Measurements from ENCODE around the gene LRP3. TPM values are rescaled to one million over a fixed set of nuclear protein-coding genes. Genes with fewer than 3 reads are reported as not detected.

LRP3 gene
- total RNA-seq, 2 donors from 2014 or later = 16.3 to 22.2 TPM

DNA sequence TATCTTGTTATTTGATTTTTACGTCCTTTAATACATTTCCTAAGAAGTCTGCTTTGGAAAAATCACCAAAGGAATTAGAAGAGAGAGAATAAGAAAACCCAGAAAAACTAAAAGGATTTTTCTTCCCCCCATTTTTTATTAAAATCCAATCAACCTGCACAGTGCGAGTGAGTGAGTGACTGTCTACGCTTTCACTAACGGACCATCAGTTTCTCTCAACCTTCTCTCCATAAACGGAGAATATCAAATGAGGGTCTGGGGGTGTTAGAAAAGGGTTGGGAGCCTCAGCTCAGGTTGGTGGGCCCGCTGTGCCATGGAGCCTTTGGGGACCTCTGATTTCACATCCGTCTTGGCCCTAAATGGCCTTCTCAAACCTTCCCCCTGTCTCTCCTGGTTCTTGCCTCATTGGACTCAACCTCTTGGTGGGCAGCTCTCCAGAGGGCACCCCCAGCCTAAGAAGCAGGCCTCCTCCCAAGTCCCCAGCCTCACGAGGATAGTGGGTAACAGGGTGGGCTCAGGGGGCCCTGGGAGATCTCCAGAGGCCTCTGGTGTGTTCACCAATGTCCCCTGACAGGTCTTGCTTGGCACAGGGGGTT, 763 bp upstream of the LRP3 start:
- H3K36me3 ChIP-seq = no peaks in the 10 kb centered on the region
- no peaks in the 10 kb centered on the region for H3K9me3 ChIP-seq
- peaks cover 0 to 12% of the 10 kb centered on the region in 2 donors for H3K4me1 ChIP-seq
- H3K27ac ChIP-seq = no peak overlapping the region
- TF ChIP-seq, protein P1, sequence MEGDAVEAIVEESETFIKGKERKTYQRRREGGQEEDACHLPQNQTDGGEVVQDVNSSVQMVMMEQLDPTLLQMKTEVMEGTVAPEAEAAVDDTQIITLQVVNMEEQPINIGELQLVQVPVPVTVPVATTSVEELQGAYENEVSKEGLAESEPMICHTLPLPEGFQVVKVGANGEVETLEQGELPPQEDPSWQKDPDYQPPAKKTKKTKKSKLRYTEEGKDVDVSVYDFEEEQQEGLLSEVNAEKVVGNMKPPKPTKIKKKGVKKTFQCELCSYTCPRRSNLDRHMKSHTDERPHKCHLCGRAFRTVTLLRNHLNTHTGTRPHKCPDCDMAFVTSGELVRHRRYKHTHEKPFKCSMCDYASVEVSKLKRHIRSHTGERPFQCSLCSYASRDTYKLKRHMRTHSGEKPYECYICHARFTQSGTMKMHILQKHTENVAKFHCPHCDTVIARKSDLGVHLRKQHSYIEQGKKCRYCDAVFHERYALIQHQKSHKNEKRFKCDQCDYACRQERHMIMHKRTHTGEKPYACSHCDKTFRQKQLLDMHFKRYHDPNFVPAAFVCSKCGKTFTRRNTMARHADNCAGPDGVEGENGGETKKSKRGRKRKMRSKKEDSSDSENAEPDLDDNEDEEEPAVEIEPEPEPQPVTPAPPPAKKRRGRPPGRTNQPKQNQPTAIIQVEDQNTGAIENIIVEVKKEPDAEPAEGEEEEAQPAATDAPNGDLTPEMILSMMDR (IDR thresholded peaks at IDR 0.05) = no peak
- H3K4me3 ChIP-seq = peak overlapping the region in 1 of 2 donors; percentile 36
- H3K27me3 ChIP-seq = no peaks in the 10 kb centered on the region
- DNase-seq (ENCODE audit: low spot score) = no peak

DNA sequence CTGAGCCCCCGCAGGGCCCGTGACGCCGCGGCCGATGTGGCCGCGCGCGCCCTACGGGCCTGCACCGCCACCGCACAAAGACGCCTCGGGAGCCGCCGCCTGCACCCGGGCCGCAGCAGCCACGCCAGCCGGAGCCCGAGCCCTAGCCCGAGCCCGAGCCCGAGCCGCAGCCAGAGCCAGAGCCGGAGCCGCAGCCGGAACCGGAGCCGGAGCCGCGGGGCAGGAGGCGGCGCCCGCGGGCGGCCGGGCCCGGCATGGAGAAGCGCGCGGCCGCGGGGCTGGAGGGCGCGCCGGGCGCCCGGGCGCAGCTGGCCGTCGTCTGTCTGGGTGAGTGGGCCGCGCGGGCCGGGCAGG, 379 bp downstream of the LRP3 start:
- Histone ChIP-seq H3K4me1 (peaks cover 0 to 12% of the 10 kb centered on the region in 2 donors), H3K27me3 (no peaks in the 10 kb centered on the region), H3K9me3 (no peaks in the 10 kb centered on the region), H3K27ac (peak overlapping the region; percentile 41 to 42), H3K4me3 (peak overlapping the region; percentile 53 to 66), H3K36me3 (no peaks in the 10 kb centered on the region)
- TF ChIP-seq, protein P1 (IDR thresholded peaks at IDR 0.05) = no peak
- no peak for DNase-seq (ENCODE audit: low spot score)

DNA sequence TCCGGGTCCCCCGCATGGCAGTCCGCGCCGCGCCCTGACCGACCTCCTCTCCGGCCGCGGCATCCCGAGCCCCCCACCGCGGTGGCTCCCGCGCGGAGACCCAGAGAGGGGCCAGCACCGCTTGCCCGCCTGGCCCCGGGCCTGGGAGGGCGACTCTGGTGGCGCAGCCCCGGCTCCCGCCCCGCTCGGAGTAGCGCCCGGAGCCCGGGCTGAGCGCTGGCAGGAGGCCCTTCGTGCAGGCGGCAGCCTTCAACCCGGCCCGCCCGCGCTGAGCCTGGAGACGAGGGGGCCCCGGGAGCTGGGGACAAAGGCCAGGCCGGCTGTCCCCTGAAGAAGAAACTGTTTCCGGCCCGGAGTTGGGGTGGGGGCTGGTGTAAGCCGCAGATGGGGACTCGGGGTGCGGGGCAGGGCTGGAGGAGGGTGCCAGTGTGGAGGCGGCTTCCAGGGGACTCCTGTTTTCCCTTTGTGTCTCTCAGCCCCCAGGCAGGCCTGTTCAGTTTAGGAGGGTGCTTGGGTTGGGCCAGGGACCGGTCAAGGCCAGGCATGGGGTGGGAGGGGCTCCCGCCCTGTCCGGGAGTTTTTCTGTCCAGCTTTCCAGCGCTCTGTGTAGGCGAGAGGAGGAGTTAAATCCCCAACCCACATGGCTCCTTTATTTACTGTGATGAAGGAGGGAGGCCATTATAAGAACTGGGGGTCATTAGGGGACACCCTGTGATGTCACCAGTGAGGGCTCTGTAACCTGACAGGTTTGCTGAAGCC, 935 bp downstream of the LRP3 start:
- Histone ChIP-seq H3K27ac (peak overlapping the region; percentile 41 to 42), H3K4me1 (peaks cover 0 to 12% of the 10 kb centered on the region in 2 donors), H3K9me3 (no peaks in the 10 kb centered on the region), H3K27me3 (no peaks in the 10 kb centered on the region), H3K4me3 (peak overlapping the region; percentile 53 to 66), H3K36me3 (no peaks in the 10 kb centered on the region)
- TF ChIP-seq, protein P1 (IDR thresholded peaks at IDR 0.05) = no peak
- no peak for DNase-seq (ENCODE audit: low spot score)

DNA sequence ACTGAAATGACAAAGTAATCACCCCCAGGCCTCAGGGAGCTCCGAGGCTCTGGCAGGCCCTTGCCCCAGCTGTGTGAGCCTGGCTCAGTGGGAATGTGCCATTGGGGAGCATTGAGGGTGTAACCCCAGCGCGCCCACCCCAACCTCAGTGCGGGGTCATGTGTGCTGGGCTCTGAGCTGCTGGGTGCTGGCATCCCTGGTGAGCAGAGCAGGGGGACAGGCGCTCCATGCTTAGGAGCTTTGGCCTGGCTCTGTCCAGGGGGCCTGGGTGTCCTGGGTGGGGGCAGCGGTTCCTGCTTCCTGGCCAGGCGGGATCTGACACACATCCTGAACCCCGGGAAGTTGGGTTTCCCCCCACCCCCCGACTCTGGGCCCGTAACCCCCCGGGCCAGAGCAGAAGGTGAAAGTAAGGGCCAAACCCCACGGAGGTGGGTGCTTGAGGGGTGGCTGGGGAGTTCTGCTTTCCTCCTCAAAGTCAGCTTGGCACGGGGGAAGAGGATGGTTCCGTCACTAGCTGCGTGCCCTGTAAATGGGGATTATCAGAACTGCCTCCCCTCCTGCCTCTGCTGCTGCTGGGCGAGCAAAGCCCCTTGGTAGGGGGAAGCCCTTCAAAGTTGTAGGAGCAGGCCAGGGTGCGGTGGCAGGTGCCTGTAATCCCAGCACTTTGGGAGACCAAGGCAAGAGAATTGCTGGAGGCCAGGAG, 1.7 kb downstream of the LRP3 start:
- H3K27me3 ChIP-seq = no peaks in the 10 kb centered on the region
- TF ChIP-seq, protein P1 (IDR thresholded peaks at IDR 0.05) = no peak
- H3K36me3 ChIP-seq = no peaks in the 10 kb centered on the region
- no peak overlapping the region for H3K27ac ChIP-seq
- no peaks in the 10 kb centered on the region for H3K9me3 ChIP-seq
- no peak for DNase-seq (ENCODE audit: low spot score)
- H3K4me1 ChIP-seq = peaks cover 0 to 12% of the 10 kb centered on the region in 2 donors
- H3K4me3 ChIP-seq = peak overlapping the region in 1 of 2 donors; percentile 66

DNA sequence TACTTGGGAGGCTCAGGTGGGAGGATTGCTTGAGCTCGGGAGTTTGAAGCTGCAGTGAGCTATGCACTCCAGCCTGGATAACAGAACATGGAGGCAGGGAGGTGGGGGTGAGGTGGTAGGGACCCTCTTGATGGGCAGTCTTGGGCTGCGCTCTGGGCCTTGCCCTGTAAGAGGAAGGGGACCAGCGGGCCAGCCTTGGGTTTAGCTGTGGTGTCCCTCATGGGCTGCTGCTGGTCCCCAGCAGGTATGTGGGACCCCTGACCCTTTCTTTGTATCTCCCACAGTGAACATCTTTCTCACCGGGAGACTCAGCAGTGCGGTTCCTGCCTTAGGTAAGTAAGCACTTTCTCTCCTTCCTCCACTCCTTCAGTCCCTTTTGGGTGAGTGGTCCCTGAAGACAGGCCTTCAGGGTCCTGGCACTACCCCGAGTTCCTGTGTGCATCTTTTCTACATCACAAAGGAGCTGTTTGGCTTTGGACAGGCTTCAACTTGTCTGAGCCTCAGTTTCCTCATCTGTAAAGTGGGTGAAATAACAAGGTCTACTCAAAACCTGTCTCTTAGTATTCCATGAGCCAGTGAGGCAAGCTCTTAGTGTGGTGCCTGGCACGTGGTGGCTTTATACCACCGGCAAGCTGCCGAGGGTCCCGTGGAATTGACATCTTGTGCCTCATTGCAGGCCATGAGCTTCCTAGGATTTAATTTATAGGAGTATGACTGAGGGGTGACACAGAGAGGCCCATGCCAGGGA, 2.5 kb downstream of the LRP3 start:
- Histone ChIP-seq H3K9me3 (no peaks in the 10 kb centered on the region), H3K4me1 (peaks cover 0 to 12% of the 10 kb centered on the region in 2 donors), H3K27me3 (no peaks in the 10 kb centered on the region), H3K36me3 (no peaks in the 10 kb centered on the region), H3K4me3 (no peak overlapping the region), H3K27ac (no peak overlapping the region)
- TF ChIP-seq, protein P1 (IDR thresholded peaks at IDR 0.05) = no peak
- DNase-seq (ENCODE audit: low spot score) = no peak
